Caco-2 (cell line): Measurements from ENCODE around the gene KDM4C. TPM values are rescaled to one million over a fixed set of nuclear protein-coding genes. Genes with fewer than 3 reads are reported as not detected.

Source experiments
- BruUV-seq: library from RNA; stranded (reverse); fragments of 400-500 nt; replicated peaks from 2 replicates; lab custom pipeline; 2021; lab: Mats Ljungman, UMichigan
- CTCF ChIA-PET: fragments of 300-600 bp; sonication (Branson Sonifier 250); formaldehyde crosslinking; loops from one replicate; lab custom pipeline; 2022; ENCODE audit warnings: antibody characterized with exemption; lab: Charles Lee
- POLR2A ChIA-PET: fragments of 300-600 bp; sonication (Branson Sonifier 250); formaldehyde crosslinking; loops from one replicate; lab custom pipeline; 2022; ENCODE audit warnings: antibody characterized with exemption; lab: Charles Lee
- DNase-seq, 2 experiments: peaks; one replicate each; pipeline versions ENCODE4 v3.0.0 to v3.0.0-alpha.2; 2020 to 2022
- H3K27me3 ChIP-seq: replicated peaks from 2 replicates; pipeline ENCODE4 v1.6.0; 2011; ENCODE audit warnings: low read length; ENCODE audit not compliant: control insufficient read depth, insufficient read depth
- H3K36me3 ChIP-seq: 2 replicates; pipeline ENCODE4 v1.5.1; 2011; ENCODE audit warnings: low read length; ENCODE audit not compliant: control insufficient read depth, insufficient read depth
- H3K4me1 ChIP-seq: fragments of 250-450 bp; sonication (Bioruptor Pico); 2 replicates; pipeline ENCODE4 v1.5.1; 2020; ENCODE audit warnings: mild to moderate bottlenecking
- H3K4me3 ChIP-seq: 2 replicates; pipeline ENCODE4 v1.5.1; 2011; ENCODE audit warnings: low read depth, mild to moderate bottlenecking, control low read depth, low read length
- H3K9me3 ChIP-seq: fragments of 250-450 bp; sonication (Bioruptor Pico); 2 replicates; pipeline ENCODE4 v1.5.1; 2020; ENCODE audit warnings: mild to moderate bottlenecking, moderate library complexity
- H3K27ac Mint-ChIP-seq: one replicate; pipeline ENCODE4 v1.8.0; 2022; ENCODE audit warnings: mixed read lengths; ENCODE audit not compliant: unreplicated experiment
- H3K27me3 Mint-ChIP-seq: one replicate; pipeline ENCODE4 v1.8.0; 2022; ENCODE audit warnings: mixed read lengths; ENCODE audit not compliant: insufficient read depth, unreplicated experiment
- H3K36me3 Mint-ChIP-seq: one replicate; pipeline ENCODE4 v1.8.0; 2022; ENCODE audit warnings: mild to moderate bottlenecking, mixed read lengths; ENCODE audit not compliant: insufficient read depth, unreplicated experiment
- H3K4me1 Mint-ChIP-seq: one replicate; pipeline ENCODE4 v1.8.0; 2022; ENCODE audit warnings: low read depth, mixed read lengths; ENCODE audit not compliant: unreplicated experiment
- H3K4me3 Mint-ChIP-seq: one replicate; pipeline ENCODE4 v1.8.0; 2022; ENCODE audit warnings: mild to moderate bottlenecking, moderate library complexity, mixed read lengths; ENCODE audit not compliant: unreplicated experiment
- H3K9me3 Mint-ChIP-seq: one replicate; pipeline ENCODE4 v1.8.0; 2022; ENCODE audit warnings: mixed read lengths; ENCODE audit not compliant: unreplicated experiment
- intact Hi-C: fragments of 100-400 bp; cut with micrococcal nuclease; formaldehyde crosslinking; loops from one replicate; pipeline ENCODE4 v1.10.0; 2022; ENCODE audit not compliant: unreplicated experiment
- total RNA-seq: library from RNA; stranded (reverse); gene quantifications from 2 replicates; pipeline ENCODE4 v1.2.3, GENCODE V29; 2022
- TF ChIP-seq, protein P1 (sequence below), 2 experiments: fragments of 200-600 bp in 1 of 2; IDR thresholded peaks; 1 replicate in 1 of 2; 2 replicates in 1 of 2; pipeline versions ENCODE4 v1.5.1 to v1.8.0; 2011 to 2022; ENCODE audit warnings: antibody characterized with exemption in 1 of 2, control low read depth in 1 of 2, inconsistent platforms in 1 of 2, low read depth in 1 of 2, low read length in 1 of 2, mild to moderate bottlenecking in 1 of 2, moderate library complexity in 1 of 2; ENCODE audit not compliant: insufficient read depth in 1 of 2, severe bottlenecking in 1 of 2, unreplicated experiment in 1 of 2

KDM4C gene
- total RNA-seq, 1 experiment from 2014 or later, result 40.3 TPM

DNA sequence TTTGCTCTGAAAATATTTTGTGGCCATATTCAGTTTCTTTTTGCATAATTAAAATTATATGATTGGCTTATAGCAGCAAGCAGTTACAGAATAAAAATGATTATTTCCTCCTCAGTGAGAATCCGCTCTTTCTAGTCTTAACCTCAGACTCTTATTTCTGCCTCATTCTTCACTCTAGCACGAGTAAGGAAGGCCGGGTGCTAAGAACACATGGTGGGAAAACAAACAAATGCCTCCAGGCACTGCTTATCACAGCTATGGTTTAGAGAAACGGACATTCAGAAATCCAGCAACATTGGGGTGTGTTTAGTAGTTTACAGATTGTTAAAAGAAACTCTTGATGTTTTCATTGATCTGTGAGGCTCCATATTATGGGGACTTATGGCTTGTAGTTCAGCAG, 168.7 kb downstream of the KDM4C start:
- no peak overlapping the region for H3K4me3 Mint-ChIP-seq
- Histone ChIP-seq H3K4me3 (no peak overlapping the region), H3K36me3 (no peaks in the 10 kb centered on the region), H3K27me3 (no peaks in the 10 kb centered on the region), H3K4me1 (peaks cover 1% of the 10 kb centered on the region; the same call in 1 of the 2 replicates), H3K9me3 (no peaks in the 10 kb centered on the region)
- no peak overlapping the region for H3K27ac Mint-ChIP-seq
- DNase-seq, result no peak
- no peaks in the 10 kb centered on the region for H3K27me3 Mint-ChIP-seq
- TF ChIP-seq, protein P1, sequence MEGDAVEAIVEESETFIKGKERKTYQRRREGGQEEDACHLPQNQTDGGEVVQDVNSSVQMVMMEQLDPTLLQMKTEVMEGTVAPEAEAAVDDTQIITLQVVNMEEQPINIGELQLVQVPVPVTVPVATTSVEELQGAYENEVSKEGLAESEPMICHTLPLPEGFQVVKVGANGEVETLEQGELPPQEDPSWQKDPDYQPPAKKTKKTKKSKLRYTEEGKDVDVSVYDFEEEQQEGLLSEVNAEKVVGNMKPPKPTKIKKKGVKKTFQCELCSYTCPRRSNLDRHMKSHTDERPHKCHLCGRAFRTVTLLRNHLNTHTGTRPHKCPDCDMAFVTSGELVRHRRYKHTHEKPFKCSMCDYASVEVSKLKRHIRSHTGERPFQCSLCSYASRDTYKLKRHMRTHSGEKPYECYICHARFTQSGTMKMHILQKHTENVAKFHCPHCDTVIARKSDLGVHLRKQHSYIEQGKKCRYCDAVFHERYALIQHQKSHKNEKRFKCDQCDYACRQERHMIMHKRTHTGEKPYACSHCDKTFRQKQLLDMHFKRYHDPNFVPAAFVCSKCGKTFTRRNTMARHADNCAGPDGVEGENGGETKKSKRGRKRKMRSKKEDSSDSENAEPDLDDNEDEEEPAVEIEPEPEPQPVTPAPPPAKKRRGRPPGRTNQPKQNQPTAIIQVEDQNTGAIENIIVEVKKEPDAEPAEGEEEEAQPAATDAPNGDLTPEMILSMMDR (IDR thresholded peaks at IDR 0.05; ENCODE audit: insufficient read depth in 1 of 2, low read depth in 1 of 2, low read length in 1 of 2, severe bottlenecking in 1 of 2, unreplicated experiment in 1 of 2), result no peak
- H3K9me3 Mint-ChIP-seq, result peaks cover 8% of the 10 kb centered on the region
- intact Hi-C loops, result no loop called here
- ChIA-PET CTCF (no interaction called here), POLR2A (no interaction called here)
- no TSS peak for BruUV-seq
- H3K36me3 Mint-ChIP-seq, result no peaks in the 10 kb centered on the region
- H3K4me1 Mint-ChIP-seq, result peaks cover 24% of the 10 kb centered on the region

DNA sequence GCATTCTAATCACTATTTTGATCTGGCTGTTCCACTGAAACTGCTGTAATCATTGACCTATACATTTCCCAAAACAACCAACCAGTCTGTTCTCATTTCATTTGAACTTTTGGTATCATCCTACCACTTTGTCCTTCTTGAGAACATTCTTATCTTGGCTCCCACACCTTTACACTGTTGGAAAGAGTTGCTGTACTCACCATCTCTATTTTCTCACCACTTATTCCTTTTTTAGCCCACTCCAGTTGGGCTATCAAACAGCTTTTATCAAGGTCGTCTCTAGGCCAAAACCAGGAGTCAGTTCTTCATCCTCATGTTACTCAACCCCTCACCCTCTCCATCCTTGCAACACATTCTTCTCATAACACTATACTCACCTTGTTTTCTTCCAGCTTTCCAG, 170.1 kb downstream of the KDM4C start:
- no peak overlapping the region for H3K27ac Mint-ChIP-seq
- TF ChIP-seq, protein P1 (IDR thresholded peaks at IDR 0.05; ENCODE audit: insufficient read depth in 1 of 2, low read depth in 1 of 2, low read length in 1 of 2, severe bottlenecking in 1 of 2, unreplicated experiment in 1 of 2), result no peak
- peaks cover 8% of the 10 kb centered on the region for H3K9me3 Mint-ChIP-seq
- Histone ChIP-seq H3K4me1 (peaks cover 15% of the 10 kb centered on the region), H3K36me3 (no peaks in the 10 kb centered on the region), H3K27me3 (no peaks in the 10 kb centered on the region), H3K4me3 (no peak overlapping the region), H3K9me3 (no peaks in the 10 kb centered on the region)
- ChIA-PET CTCF (no interaction called here), POLR2A (no interaction called here)
- peaks cover 31% of the 10 kb centered on the region for H3K4me1 Mint-ChIP-seq
- no peak overlapping the region for H3K4me3 Mint-ChIP-seq
- intact Hi-C loops, result no loop called here
- H3K27me3 Mint-ChIP-seq, result no peaks in the 10 kb centered on the region
- H3K36me3 Mint-ChIP-seq, result peaks cover 6% of the 10 kb centered on the region
- BruUV-seq, result no TSS peak
- DNase-seq, result no peak

DNA sequence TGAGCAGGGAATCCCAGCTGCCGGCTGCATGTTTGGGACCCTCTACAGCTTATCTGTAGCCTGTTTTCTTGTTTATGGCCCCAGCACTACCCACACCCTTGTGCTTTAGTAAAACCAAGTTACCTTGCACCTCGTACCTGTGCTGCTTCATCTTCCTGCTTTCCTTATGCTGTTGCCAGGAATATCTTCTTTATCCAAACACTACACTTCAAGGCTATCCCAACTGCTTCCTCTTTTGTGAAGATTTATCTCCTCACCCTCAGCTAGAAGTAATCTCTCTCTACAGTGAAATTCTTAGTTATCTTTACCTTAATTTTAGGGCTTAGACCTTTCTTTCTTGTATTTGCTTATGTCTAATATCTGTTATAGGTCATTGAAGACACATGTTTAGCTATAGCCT, 171.1 kb downstream of the KDM4C start:
- POLR2A ChIA-PET, result no interaction called here
- no peak overlapping the region for H3K4me3 ChIP-seq
- no peak overlapping the region for H3K27ac Mint-ChIP-seq

More for the DNA sequence above, 171.1 kb downstream of the KDM4C start:
- no peaks in the 10 kb centered on the region for H3K27me3 ChIP-seq
- BruUV-seq, result no TSS peak
- CTCF ChIA-PET, result no interaction called here
- no peaks in the 10 kb centered on the region for H3K9me3 ChIP-seq
- Mint-ChIP-seq H3K36me3 (peaks cover 6% of the 10 kb centered on the region), H3K27me3 (no peaks in the 10 kb centered on the region), H3K4me3 (no peak overlapping the region), H3K9me3 (peaks cover 8% of the 10 kb centered on the region), H3K4me1 (peaks cover 31% of the 10 kb centered on the region)
- intact Hi-C loops, result no loop called here
- peaks cover 22% of the 10 kb centered on the region for H3K4me1 ChIP-seq
- no peak for DNase-seq
- H3K36me3 ChIP-seq, result no peaks in the 10 kb centered on the region
- TF ChIP-seq, protein P1 (IDR thresholded peaks at IDR 0.05; ENCODE audit: insufficient read depth in 1 of 2, low read depth in 1 of 2, low read length in 1 of 2, severe bottlenecking in 1 of 2, unreplicated experiment in 1 of 2), result no peak
